Stomach (tissue), 4 donors: ENCODE measurements around the gene ZCRB1.

Experiments
- EP300 ChIP-seq: sonication (generic); formaldehyde crosslinking; IDR thresholded peaks from one replicate; pipeline ENCODE4 v1.6.1; 2017; ENCODE audit warnings: antibody characterized with exemption
- POLR2A ChIP-seq, 4 donors: fragments of 450-650 bp; IDR thresholded peaks; one replicate each; pipeline ENCODE4 v1.6.1; 2016; ENCODE audit warnings: antibody characterized with exemption in 4 of 4, control low read depth in 2 of 4, mild to moderate bottlenecking in 1 of 4, moderate library complexity in 1 of 4
- POLR2AphosphoS5 ChIP-seq, 3 donors: sonication (generic); formaldehyde crosslinking; IDR thresholded peaks; one replicate each; pipeline ENCODE4 v1.6.1; 2016; ENCODE audit warnings: antibody characterized with exemption in 3 of 3
- TF ChIP-seq, protein P1 (sequence below), 7 experiments: fragments of 450-650 bp in 4 of 7; fragments of 200-600 bp in 3 of 7; sonication (generic) in 3 of 7; IDR thresholded peaks; one replicate each; pipeline ENCODE4 v1.5.1; 2016 to 2019; ENCODE audit warnings: antibody characterized with exemption in 7 of 7, control low read depth in 2 of 7, mild to moderate bottlenecking in 1 of 7

DNA sequence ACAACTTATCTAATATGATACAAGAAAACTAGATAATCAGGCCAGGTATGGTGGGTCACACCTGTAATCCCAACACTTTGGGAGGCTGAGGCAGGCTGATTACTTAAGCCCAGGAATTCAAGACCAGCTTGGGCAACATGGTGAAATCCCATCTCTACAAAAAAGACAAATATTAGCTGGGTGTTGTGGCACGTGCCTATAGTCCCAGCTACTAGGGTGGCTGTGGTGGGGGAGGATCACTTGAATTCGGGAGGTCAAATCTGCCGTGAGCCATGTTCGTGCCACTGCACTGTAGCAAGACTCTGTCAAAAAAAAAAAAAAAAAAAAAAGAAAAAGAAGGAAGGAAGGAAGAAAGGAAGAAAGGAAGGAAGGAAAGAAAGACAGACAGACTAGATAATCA is 27.0 kb downstream of the ZCRB1 start:
- TF ChIP-seq, protein P1, sequence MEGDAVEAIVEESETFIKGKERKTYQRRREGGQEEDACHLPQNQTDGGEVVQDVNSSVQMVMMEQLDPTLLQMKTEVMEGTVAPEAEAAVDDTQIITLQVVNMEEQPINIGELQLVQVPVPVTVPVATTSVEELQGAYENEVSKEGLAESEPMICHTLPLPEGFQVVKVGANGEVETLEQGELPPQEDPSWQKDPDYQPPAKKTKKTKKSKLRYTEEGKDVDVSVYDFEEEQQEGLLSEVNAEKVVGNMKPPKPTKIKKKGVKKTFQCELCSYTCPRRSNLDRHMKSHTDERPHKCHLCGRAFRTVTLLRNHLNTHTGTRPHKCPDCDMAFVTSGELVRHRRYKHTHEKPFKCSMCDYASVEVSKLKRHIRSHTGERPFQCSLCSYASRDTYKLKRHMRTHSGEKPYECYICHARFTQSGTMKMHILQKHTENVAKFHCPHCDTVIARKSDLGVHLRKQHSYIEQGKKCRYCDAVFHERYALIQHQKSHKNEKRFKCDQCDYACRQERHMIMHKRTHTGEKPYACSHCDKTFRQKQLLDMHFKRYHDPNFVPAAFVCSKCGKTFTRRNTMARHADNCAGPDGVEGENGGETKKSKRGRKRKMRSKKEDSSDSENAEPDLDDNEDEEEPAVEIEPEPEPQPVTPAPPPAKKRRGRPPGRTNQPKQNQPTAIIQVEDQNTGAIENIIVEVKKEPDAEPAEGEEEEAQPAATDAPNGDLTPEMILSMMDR (IDR thresholded peaks at IDR 0.05) = no peak
- no peak for TF ChIP-seq POLR2A (IDR thresholded peaks at IDR 0.05)
- TF ChIP-seq EP300 = no peak
- no peak for TF ChIP-seq POLR2AphosphoS5 (IDR thresholded peaks at IDR 0.05)
